Glutamatergic neuron (in vitro differentiated cells): ENCODE measurements around the gene ZBED1. TPM values are rescaled to one million over a fixed set of nuclear protein-coding genes. Genes with fewer than 3 reads are reported as not detected.
"Not testable (repeated sequence)": the region's sequence is repeated elsewhere in the genome, so short reads cannot be mapped to it uniquely, and the experiment has no call there.

ENCODE experiments used
- DNase-seq: peaks from one replicate; pipeline ENCODE4 v3.0.0; 2022
- H3K27ac Mint-ChIP-seq: one replicate; pipeline ENCODE4 v1.8.0; 2020; ENCODE audit warnings: mild to moderate bottlenecking, mixed read lengths, inconsistent platforms; ENCODE audit not compliant: unreplicated experiment
- H3K27me3 Mint-ChIP-seq: one replicate; pipeline ENCODE4 v1.8.0; 2020; ENCODE audit warnings: mild to moderate bottlenecking, moderate library complexity, mixed read lengths, inconsistent platforms; ENCODE audit not compliant: unreplicated experiment
- H3K36me3 Mint-ChIP-seq: one replicate; pipeline ENCODE4 v1.8.0; 2020; ENCODE audit warnings: mild to moderate bottlenecking, mixed read lengths, inconsistent platforms; ENCODE audit not compliant: unreplicated experiment
- H3K4me1 Mint-ChIP-seq: one replicate; pipeline ENCODE4 v1.8.0; 2020; ENCODE audit warnings: mild to moderate bottlenecking, low read depth, mixed read lengths, inconsistent platforms; ENCODE audit not compliant: unreplicated experiment
- H3K4me3 Mint-ChIP-seq: one replicate; pipeline ENCODE4 v1.8.0; 2020; ENCODE audit warnings: mild to moderate bottlenecking, mixed read lengths, inconsistent platforms; ENCODE audit not compliant: unreplicated experiment
- H3K9me3 Mint-ChIP-seq: one replicate; pipeline ENCODE4 v1.8.0; 2020; ENCODE audit warnings: mild to moderate bottlenecking, moderate library complexity, mixed read lengths, inconsistent platforms; ENCODE audit not compliant: unreplicated experiment
- CTCF ChIP-seq: fragments of 200-600 bp; sonication (generic); IDR thresholded peaks from one replicate; pipeline ENCODE4 v1.5.0; 2021; ENCODE audit not compliant: partially characterized antibody, unreplicated experiment
- total RNA-seq: library from RNA; stranded (reverse); fragmentation: NEBNext Ultra II Directional; extraction: Animal tissue kit (Norgen Biotek cat#: 25700); gene quantifications from one replicate; pipeline ENCODE4 v1.2.1, GENCODE V29; 2021; ENCODE audit not compliant: unreplicated experiment

ZBED1 gene
- total RNA-seq, 1 donor from 2014 or later, result 45.4 TPM

- no peaks in the 10 kb centered on the region for H3K27me3 Mint-ChIP-seq
- no peak for TF ChIP-seq CTCF
- H3K27ac Mint-ChIP-seq, result no peak overlapping the region
- no peaks in the 10 kb centered on the region for H3K4me1 Mint-ChIP-seq
- no peak overlapping the region for H3K4me3 Mint-ChIP-seq
- no peaks in the 10 kb centered on the region for H3K9me3 Mint-ChIP-seq
- no peaks in the 10 kb centered on the region for H3K36me3 Mint-ChIP-seq
- no peak for DNase-seq
Measured at GRCh38 chrX:2526390-2526789, 25.6 kb upstream of the ZBED1 start.

DNA sequence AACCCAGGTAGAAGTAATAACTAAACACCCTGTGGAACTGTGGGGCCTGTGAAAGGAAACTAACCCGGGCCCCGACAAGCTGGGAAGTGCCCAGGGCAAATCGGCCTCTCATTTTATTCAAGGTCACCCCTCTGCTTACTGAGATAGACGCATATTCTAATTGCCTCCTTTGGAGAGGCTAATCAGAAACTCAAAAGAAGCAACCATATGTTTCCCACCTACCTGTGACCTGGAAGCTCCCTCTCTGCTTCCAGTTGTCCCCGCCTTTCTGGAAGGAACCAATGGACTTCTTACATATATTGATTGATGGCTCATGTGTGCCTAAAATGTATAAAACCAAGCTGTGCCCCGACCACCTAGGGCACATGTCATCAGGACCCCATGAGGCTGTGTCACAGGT is 23.1 kb upstream of the ZBED1 start:
- H3K9me3 Mint-ChIP-seq, result no peaks in the 10 kb centered on the region
- no peaks in the 10 kb centered on the region for H3K4me1 Mint-ChIP-seq
- no peak for DNase-seq
- H3K4me3 Mint-ChIP-seq, result no peak overlapping the region
- no peaks in the 10 kb centered on the region for H3K36me3 Mint-ChIP-seq
- no peak for TF ChIP-seq CTCF
- H3K27me3 Mint-ChIP-seq, result no peaks in the 10 kb centered on the region
- no peak overlapping the region for H3K27ac Mint-ChIP-seq

GRCh38 chrX:2521927-2522386 is 21.2 kb upstream of the ZBED1 start:
- Mint-ChIP-seq H3K36me3 (no peaks in the 10 kb centered on the region), H3K27ac (no peak overlapping the region), H3K4me1 (no peaks in the 10 kb centered on the region), H3K4me3 (no peak overlapping the region), H3K27me3 (no peaks in the 10 kb centered on the region), H3K9me3 (no peaks in the 10 kb centered on the region)
- no peak for TF ChIP-seq CTCF
- DNase-seq, result no peak

- no peaks in the 10 kb centered on the region for H3K27me3 Mint-ChIP-seq
- no peak for TF ChIP-seq CTCF
- H3K4me3 Mint-ChIP-seq, result no peak overlapping the region
- DNase-seq, result no peak
- H3K9me3 Mint-ChIP-seq, result no peaks in the 10 kb centered on the region
- no peaks in the 10 kb centered on the region for H3K4me1 Mint-ChIP-seq
- H3K36me3 Mint-ChIP-seq, result no peaks in the 10 kb centered on the region
- H3K27ac Mint-ChIP-seq, result no peak overlapping the region
Measured at GRCh38 chrX:2521092-2521926, 20.5 kb upstream of the ZBED1 start.

GRCh38 chrX:2520539-2520938 is 19.8 kb upstream of the ZBED1 start:
- no peak for TF ChIP-seq CTCF
- Mint-ChIP-seq H3K9me3 (no peaks in the 10 kb centered on the region), H3K36me3 (no peaks in the 10 kb centered on the region), H3K27me3 (no peaks in the 10 kb centered on the region), H3K4me1 (no peaks in the 10 kb centered on the region), H3K27ac (no peak overlapping the region), H3K4me3 (no peak overlapping the region)
- DNase-seq, result no peak

- H3K9me3 Mint-ChIP-seq, H3K27me3 Mint-ChIP-seq, DNase-seq, H3K27ac Mint-ChIP-seq, H3K36me3 Mint-ChIP-seq, H3K4me1 Mint-ChIP-seq, H3K4me3 Mint-ChIP-seq: not testable (repeated sequence)
Measured at GRCh38 chrX:2519638-2520037, 18.9 kb upstream of the ZBED1 start.
